ENCODE data around the gene PPP1R9B.

DNA sequence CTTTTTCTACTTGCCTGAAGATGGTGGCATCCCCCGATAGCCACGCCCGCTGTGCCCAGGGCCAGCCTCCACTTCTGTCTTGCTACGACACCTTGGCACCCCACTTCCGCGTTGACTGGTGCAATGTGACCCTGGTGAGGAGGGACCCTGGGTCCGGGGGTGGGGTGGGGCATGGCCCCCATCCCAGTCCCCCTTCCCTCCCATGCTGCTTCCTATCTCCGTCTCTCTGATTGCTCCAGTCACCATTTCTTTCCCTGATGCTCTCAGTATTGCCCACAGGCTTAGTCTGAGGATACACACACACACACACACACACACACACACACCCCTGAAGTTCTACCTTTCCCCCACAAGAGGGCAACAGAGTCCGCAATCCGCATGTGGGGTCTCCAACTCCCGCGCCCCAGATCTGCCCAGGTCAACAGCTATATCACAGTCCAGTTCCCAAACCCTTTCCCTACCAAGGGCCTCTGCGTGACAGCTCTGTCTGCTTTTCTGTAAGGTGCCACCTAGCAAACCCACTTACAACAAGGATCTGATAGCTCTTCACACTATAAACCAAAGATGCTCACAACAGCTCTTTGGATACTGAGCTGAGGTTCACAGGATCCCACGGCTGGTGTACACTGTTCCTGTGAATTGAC is 18.8 kb upstream of the PPP1R9B start:
- TF ChIP-seq, protein P1, sequence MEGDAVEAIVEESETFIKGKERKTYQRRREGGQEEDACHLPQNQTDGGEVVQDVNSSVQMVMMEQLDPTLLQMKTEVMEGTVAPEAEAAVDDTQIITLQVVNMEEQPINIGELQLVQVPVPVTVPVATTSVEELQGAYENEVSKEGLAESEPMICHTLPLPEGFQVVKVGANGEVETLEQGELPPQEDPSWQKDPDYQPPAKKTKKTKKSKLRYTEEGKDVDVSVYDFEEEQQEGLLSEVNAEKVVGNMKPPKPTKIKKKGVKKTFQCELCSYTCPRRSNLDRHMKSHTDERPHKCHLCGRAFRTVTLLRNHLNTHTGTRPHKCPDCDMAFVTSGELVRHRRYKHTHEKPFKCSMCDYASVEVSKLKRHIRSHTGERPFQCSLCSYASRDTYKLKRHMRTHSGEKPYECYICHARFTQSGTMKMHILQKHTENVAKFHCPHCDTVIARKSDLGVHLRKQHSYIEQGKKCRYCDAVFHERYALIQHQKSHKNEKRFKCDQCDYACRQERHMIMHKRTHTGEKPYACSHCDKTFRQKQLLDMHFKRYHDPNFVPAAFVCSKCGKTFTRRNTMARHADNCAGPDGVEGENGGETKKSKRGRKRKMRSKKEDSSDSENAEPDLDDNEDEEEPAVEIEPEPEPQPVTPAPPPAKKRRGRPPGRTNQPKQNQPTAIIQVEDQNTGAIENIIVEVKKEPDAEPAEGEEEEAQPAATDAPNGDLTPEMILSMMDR (IDR thresholded peaks at IDR 0.05; ENCODE audit: low read depth, low read length, poor library complexity, severe bottlenecking), result peak; percentile 83
- TF ChIP-seq EZH2phosphoT487 (IDR thresholded peaks at IDR 0.05; ENCODE audit: borderline replicate concordance, low read length), result no peak
